Measurements from ENCODE around the gene EIF2B4. TPM values are rescaled to one million over a fixed set of nuclear protein-coding genes. Genes with fewer than 3 reads are reported as not detected.

EIF2B4 gene
- polyA plus RNA-seq, 4 donors, result 31.0 to 45.4 (median 38.0) TPM

GRCh38 chr2:27379383-27379835, 9.3 kb upstream of the EIF2B4 start:
- FAIRE-seq (no peak), DNase-seq (peak in 1 of 2 donors; percentile 77)
- H3K36me3 ChIP-seq (ENCODE audit: control insufficient read depth in 3 of 3, insufficient read depth in 2 of 3, low read depth in 1 of 3, low read length in 3 of 3), result peaks cover 17 to 77% (median 37%) of the 10 kb centered on the region in 3 donors
- peak overlapping the region; percentile 82 to 96 (median 88) for H3K27ac ChIP-seq (ENCODE audit: low read depth in 1 of 3, low read length in 2 of 3)
- 36 to 66% (median 51%) methylated on average over 2 of the region's 2 CpGs for WGBS, 3 donors
- H3K4me1 ChIP-seq (ENCODE audit: control insufficient read depth in 3 of 3, insufficient read depth in 2 of 3, low read depth in 1 of 3, low read length in 2 of 3), result peaks cover 2 to 22% (median 2%) of the 10 kb centered on the region in 3 donors
- H3K4me3 ChIP-seq (ENCODE audit: low read depth in 1 of 3, low read length in 3 of 3), result peak overlapping the region; percentile 65 to 91 (median 79)
- H3K9me3 ChIP-seq (ENCODE audit: control insufficient read depth in 2 of 2, insufficient read depth in 1 of 2, low read depth in 1 of 2, low read length in 1 of 2), result no peaks in the 10 kb centered on the region
- no peaks in the 10 kb centered on the region for H3K27me3 ChIP-seq (ENCODE audit: control insufficient read depth in 3 of 3, insufficient read depth in 3 of 3, low read length in 3 of 3)

- Histone ChIP-seq H3K9me3 (ENCODE audit: control insufficient read depth in 2 of 2, insufficient read depth in 1 of 2, low read depth in 1 of 2, low read length in 1 of 2) (no peaks in the 10 kb centered on the region), H3K4me1 (ENCODE audit: control insufficient read depth in 3 of 3, insufficient read depth in 2 of 3, low read depth in 1 of 3, low read length in 2 of 3) (peaks cover 2 to 22% (median 2%) of the 10 kb centered on the region in 3 donors), H3K36me3 (ENCODE audit: control insufficient read depth in 3 of 3, insufficient read depth in 2 of 3, low read depth in 1 of 3, low read length in 3 of 3) (peaks cover 18 to 78% (median 40%) of the 10 kb centered on the region in 3 donors), H3K27ac (ENCODE audit: low read depth in 1 of 3, low read length in 2 of 3) (peak overlapping the region in 2 of 3 donors; percentile 82 to 96), H3K27me3 (ENCODE audit: control insufficient read depth in 3 of 3, insufficient read depth in 3 of 3, low read length in 3 of 3) (no peaks in the 10 kb centered on the region), H3K4me3 (ENCODE audit: low read depth in 1 of 3, low read length in 3 of 3) (no peak overlapping the region)
- DNase-seq (no peak), FAIRE-seq (no peak)
- 87 to 97% (median 89%) methylated on average over 9 of the region's 9 CpGs for WGBS, 3 donors
Observed at GRCh38 chr2:27378809-27379290, 8.7 kb upstream of the EIF2B4 start.

GRCh38 chr2:27378096-27378808, 8.1 kb upstream of the EIF2B4 start:
- no peak for DNase-seq

GRCh38 chr2:27377618-27378095, 7.5 kb upstream of the EIF2B4 start:
- DNase-seq, result no peak
- FAIRE-seq, result no peak
- Histone ChIP-seq H3K27ac (ENCODE audit: low read depth in 1 of 3, low read length in 2 of 3) (no peak overlapping the region), H3K9me3 (ENCODE audit: control insufficient read depth in 2 of 2, insufficient read depth in 1 of 2, low read depth in 1 of 2, low read length in 1 of 2) (no peaks in the 10 kb centered on the region), H3K36me3 (ENCODE audit: control insufficient read depth in 3 of 3, insufficient read depth in 2 of 3, low read depth in 1 of 3, low read length in 3 of 3) (peaks cover 10 to 78% (median 38%) of the 10 kb centered on the region in 3 donors), H3K4me1 (ENCODE audit: control insufficient read depth in 3 of 3, insufficient read depth in 2 of 3, low read depth in 1 of 3, low read length in 2 of 3) (peaks cover 2 to 22% (median 2%) of the 10 kb centered on the region in 3 donors), H3K27me3 (ENCODE audit: control insufficient read depth in 3 of 3, insufficient read depth in 3 of 3, low read length in 3 of 3) (no peaks in the 10 kb centered on the region), H3K4me3 (ENCODE audit: low read depth in 1 of 3, low read length in 3 of 3) (no peak overlapping the region)
- 91 to 92% (median 91%) methylated on average over 18 of the region's 18 CpGs for WGBS, 3 donors

More at GRCh38 chr2:27378096-27378808, 8.1 kb upstream of the EIF2B4 start:
- no peak overlapping the region for H3K27ac ChIP-seq (ENCODE audit: low read depth in 1 of 3, low read length in 2 of 3)
- WGBS, 3 donors, result 82 to 84% (median 83%) methylated on average over 25 to 29 of the region's 29 CpGs
- H3K27me3 ChIP-seq (ENCODE audit: control insufficient read depth in 3 of 3, insufficient read depth in 3 of 3, low read length in 3 of 3), result no peaks in the 10 kb centered on the region
- H3K36me3 ChIP-seq (ENCODE audit: control insufficient read depth in 3 of 3, insufficient read depth in 2 of 3, low read depth in 1 of 3, low read length in 3 of 3), result peaks cover 12 to 79% (median 40%) of the 10 kb centered on the region in 3 donors
- FAIRE-seq, result no peak
- H3K4me3 ChIP-seq (ENCODE audit: low read depth in 1 of 3, low read length in 3 of 3), result no peak overlapping the region
- H3K9me3 ChIP-seq (ENCODE audit: control insufficient read depth in 2 of 2, insufficient read depth in 1 of 2, low read depth in 1 of 2, low read length in 1 of 2), result no peaks in the 10 kb centered on the region
- H3K4me1 ChIP-seq (ENCODE audit: control insufficient read depth in 3 of 3, insufficient read depth in 2 of 3, low read depth in 1 of 3, low read length in 2 of 3), result peaks cover 2 to 22% (median 2%) of the 10 kb centered on the region in 3 donors

GRCh38 chr2:27376866-27377617, 6.9 kb upstream of the EIF2B4 start:
- Histone ChIP-seq H3K4me1 (ENCODE audit: control insufficient read depth in 3 of 3, insufficient read depth in 2 of 3, low read depth in 1 of 3, low read length in 2 of 3) (peaks cover 2 to 22% (median 2%) of the 10 kb centered on the region in 3 donors), H3K36me3 (ENCODE audit: control insufficient read depth in 3 of 3, insufficient read depth in 2 of 3, low read depth in 1 of 3, low read length in 3 of 3) (peaks cover 10 to 74% (median 36%) of the 10 kb centered on the region in 3 donors), H3K9me3 (ENCODE audit: control insufficient read depth in 2 of 2, insufficient read depth in 1 of 2, low read depth in 1 of 2, low read length in 1 of 2) (no peaks in the 10 kb centered on the region), H3K27me3 (ENCODE audit: control insufficient read depth in 3 of 3, insufficient read depth in 3 of 3, low read length in 3 of 3) (no peaks in the 10 kb centered on the region), H3K4me3 (ENCODE audit: low read depth in 1 of 3, low read length in 3 of 3) (no peak overlapping the region), H3K27ac (ENCODE audit: low read depth in 1 of 3, low read length in 2 of 3) (no peak overlapping the region)
- FAIRE-seq (no peak), DNase-seq (no peak)
- WGBS, 3 donors, result 64 to 78% (median 73%) methylated on average over 10 of the region's 10 CpGs

GRCh38 chr2:27376151-27376865, 6.2 kb upstream of the EIF2B4 start:
- Histone ChIP-seq H3K9me3 (ENCODE audit: control insufficient read depth in 2 of 2, insufficient read depth in 1 of 2, low read depth in 1 of 2, low read length in 1 of 2) (no peaks in the 10 kb centered on the region), H3K27me3 (ENCODE audit: control insufficient read depth in 3 of 3, insufficient read depth in 3 of 3, low read length in 3 of 3) (no peaks in the 10 kb centered on the region), H3K4me1 (ENCODE audit: control insufficient read depth in 3 of 3, insufficient read depth in 2 of 3, low read depth in 1 of 3, low read length in 2 of 3) (peaks cover 2 to 22% (median 2%) of the 10 kb centered on the region in 3 donors), H3K27ac (ENCODE audit: low read depth in 1 of 3, low read length in 2 of 3) (no peak overlapping the region), H3K36me3 (ENCODE audit: control insufficient read depth in 3 of 3, insufficient read depth in 2 of 3, low read depth in 1 of 3, low read length in 3 of 3) (peaks cover 10 to 67% (median 33%) of the 10 kb centered on the region in 3 donors), H3K4me3 (ENCODE audit: low read depth in 1 of 3, low read length in 3 of 3) (no peak overlapping the region)
- 85 to 86% (median 86%) methylated on average over 16 of the region's 16 CpGs for WGBS, 3 donors
- FAIRE-seq (no peak), DNase-seq (no peak)

GRCh38 chr2:27375513-27376099, 5.5 kb upstream of the EIF2B4 start:
- Histone ChIP-seq H3K9me3 (ENCODE audit: control insufficient read depth in 2 of 2, insufficient read depth in 1 of 2, low read depth in 1 of 2, low read length in 1 of 2) (no peaks in the 10 kb centered on the region), H3K36me3 (ENCODE audit: control insufficient read depth in 3 of 3, insufficient read depth in 2 of 3, low read depth in 1 of 3, low read length in 3 of 3) (peaks cover 10 to 61% (median 33%) of the 10 kb centered on the region in 3 donors), H3K27me3 (ENCODE audit: control insufficient read depth in 3 of 3, insufficient read depth in 3 of 3, low read length in 3 of 3) (no peaks in the 10 kb centered on the region), H3K27ac (ENCODE audit: low read depth in 1 of 3, low read length in 2 of 3) (no peak overlapping the region), H3K4me1 (ENCODE audit: control insufficient read depth in 3 of 3, insufficient read depth in 2 of 3, low read depth in 1 of 3, low read length in 2 of 3) (peaks cover 0 to 18% (median 2%) of the 10 kb centered on the region in 3 donors), H3K4me3 (ENCODE audit: low read depth in 1 of 3, low read length in 3 of 3) (no peak overlapping the region)
- DNase-seq (no peak), FAIRE-seq (no peak)
- WGBS, 3 donors, result 93 to 95% (median 93%) methylated on average over 20 of the region's 20 CpGs
